Endothelial cell of umbilical vein (primary cell): ENCODE results near the gene IRF2. TPM values are rescaled to one million over a fixed set of nuclear protein-coding genes. Genes with fewer than 3 reads are reported as not detected.
"Not testable (repeated sequence)": the region's sequence is repeated elsewhere in the genome, so short reads cannot be mapped to it uniquely, and the experiment has no call there.

Experiments
- BruUV-seq: library from RNA; stranded (reverse); fragments of 400-500 nt; replicated peaks from 2 replicates; lab custom pipeline; 2021; lab: Mats Ljungman, UMichigan
- CTCF ChIA-PET: fragments of 300-600, 350-600 bp; sonication (Branson Sonifier 250); formaldehyde crosslinking; loops from one replicate; lab custom pipeline; 2021; ENCODE audit warnings: antibody characterized with exemption, inconsistent platforms; lab: Charles Lee
- POLR2A ChIA-PET: fragments of 300-600, 350-600 bp; sonication (Branson Sonifier 250); formaldehyde crosslinking; loops from one replicate; lab custom pipeline; 2021; ENCODE audit warnings: antibody characterized with exemption, inconsistent platforms; lab: Charles Lee
- DNase-seq: peaks from one replicate; pipeline ENCODE4 v3.0.0-alpha.2; 2011; ENCODE audit warnings: low read depth, low spot score
- FAIRE-seq: peaks from 2 replicates; lab custom pipeline; 2011; peaks lifted over from hg19 to GRCh38; lab: Jason Lieb, UNC
- H2AFZ ChIP-seq: 2 replicates; pipeline ENCODE4 v1.6.0; 2012; ENCODE audit warnings: low read depth, low read length, control low read depth, inconsistent platforms
- H3K27ac ChIP-seq: 2 replicates; pipeline ENCODE4 v1.5.1; 2011; ENCODE audit warnings: low read depth, mild to moderate bottlenecking, control low read depth, low read length, moderate library complexity; ENCODE audit not compliant: insufficient read depth
- H3K27me3 ChIP-seq, 2 experiments: 2 replicates each; pipeline versions ENCODE4 v1.6.0 to v1.6.1; 2011; ENCODE audit warnings: low read length in 2 of 2, mixed read lengths in 1 of 2; ENCODE audit not compliant: control insufficient read depth in 2 of 2, insufficient read depth in 2 of 2
- H3K36me3 ChIP-seq, 2 experiments: 2 replicates in 1 of 2; 3 replicates in 1 of 2; pipeline ENCODE4 v1.5.1; 2011; ENCODE audit warnings: low read length in 2 of 2, mild to moderate bottlenecking in 1 of 2, moderate library complexity in 1 of 2; ENCODE audit not compliant: control insufficient read depth in 2 of 2, insufficient read depth in 2 of 2; ENCODE audit errors: extremely low read depth in 1 of 2
- H3K4me1 ChIP-seq: 3 replicates; pipeline ENCODE4 v1.5.1; 2011; ENCODE audit warnings: mild to moderate bottlenecking, low read length; ENCODE audit not compliant: control insufficient read depth, insufficient read depth; ENCODE audit errors: extremely low read depth
- H3K4me2 ChIP-seq: 2 replicates; pipeline ENCODE4 v1.6.1; 2011; ENCODE audit warnings: low read length, control low read depth, mixed read lengths; ENCODE audit not compliant: insufficient read depth
- H3K4me3 ChIP-seq, 3 experiments: fragments of 200-600 bp in 1 of 3; sonication (generic), shearing (Covaris generic) in 1 of 3; replicated peaks in 1 of 3; 2 replicates each; pipeline ENCODE4 v1.5.1; 2011 to 2016; ENCODE audit warnings: control low read depth in 3 of 3, low read length in 3 of 3, mild to moderate bottlenecking in 2 of 3, inconsistent platforms in 1 of 3, low read depth in 1 of 3, moderate library complexity in 1 of 3; ENCODE audit not compliant: insufficient read depth in 1 of 3
- H3K79me2 ChIP-seq: 2 replicates; pipeline ENCODE4 v1.6.0; 2012; ENCODE audit warnings: low read length, inconsistent platforms; ENCODE audit not compliant: control insufficient read depth, insufficient read depth
- H3K9ac ChIP-seq: replicated peaks from 2 replicates; pipeline ENCODE3; 2011; ENCODE audit warnings: low read length, control low read depth; ENCODE audit not compliant: insufficient read depth; ENCODE audit errors: extremely low read depth
- H3K9me1 ChIP-seq: replicated peaks from 3 replicates; pipeline ENCODE4 v1.6.0; 2011; ENCODE audit warnings: mild to moderate bottlenecking, low read length; ENCODE audit not compliant: control insufficient read depth, insufficient read depth; ENCODE audit errors: extremely low read depth
- H3K9me3 ChIP-seq: replicated peaks from 2 replicates; pipeline ENCODE4 v1.5.1; 2012; ENCODE audit warnings: low read length, inconsistent platforms; ENCODE audit not compliant: control insufficient read depth, insufficient read depth
- H4K20me1 ChIP-seq: replicated peaks from 2 replicates; pipeline ENCODE3; 2011; ENCODE audit warnings: mild to moderate bottlenecking, low read length; ENCODE audit not compliant: control insufficient read depth, insufficient read depth; ENCODE audit errors: extremely low read depth
- FOS ChIP-seq: IDR thresholded peaks from 2 replicates; pipeline ENCODE4 v1.6.1; 2011; ENCODE audit warnings: mild to moderate bottlenecking, low read length, moderate library complexity, borderline replicate concordance; ENCODE audit not compliant: insufficient read depth
- GATA2 ChIP-seq: IDR thresholded peaks from 2 replicates; pipeline ENCODE4 v1.7.0; 2011; ENCODE audit warnings: low read depth, mild to moderate bottlenecking, moderate library complexity, mixed read lengths, low read length; ENCODE audit not compliant: insufficient read length, insufficient read depth
- JUN ChIP-seq: IDR thresholded peaks from 2 replicates; pipeline ENCODE4 v1.6.1; 2011; ENCODE audit warnings: borderline replicate concordance, low read depth; ENCODE audit not compliant: insufficient read length, insufficient read depth
- MAX ChIP-seq: IDR thresholded peaks from 2 replicates; pipeline ENCODE4 v1.6.1; 2011; ENCODE audit not compliant: insufficient read depth, insufficient read length
- POLR2A ChIP-seq: IDR thresholded peaks from 2 replicates; pipeline ENCODE4 v1.6.1; 2012; ENCODE audit warnings: low read depth, mild to moderate bottlenecking, control low read depth, low read length
- POLR2AphosphoS5 ChIP-seq: IDR thresholded peaks from 2 replicates; pipeline ENCODE4 v1.6.1; 2012; ENCODE audit warnings: low read depth, mild to moderate bottlenecking, control low read depth, low read length, moderate library complexity; ENCODE audit not compliant: insufficient read depth
- dilution Hi-C: fragments of 300-500 bp; cut with MboI; formaldehyde crosslinking; loops from one replicate; pipeline ENCODE4 v1.15.0; 2019; ENCODE audit warnings: low sequenced_read_pairs; ENCODE audit not compliant: extremely low pct_ligation_motif_present
- intact Hi-C: fragments of 100-400 bp; cut with micrococcal nuclease; formaldehyde crosslinking; loops from one replicate; pipeline ENCODE4 v1.10.0; 2022
- polyA plus RNA-seq, 4 experiments: library from polyadenylated mRNA; depleted of rRNA in 3 of 4; stranded (reverse) in 3 of 4; unstranded in 1 of 4; fragments of >200 nt; gene quantifications; 2 replicates each; pipeline versions ENCODE4 v1.2.1 to v1.2.3, GENCODE V29; 2011 to 2012; ENCODE audit warnings: missing spikeins in 1 of 4
- total RNA-seq: library from RNA; stranded (reverse); gene quantifications from 2 replicates; pipeline ENCODE4 v1.2.3, GENCODE V29; 2021
- TF ChIP-seq, protein P1 (sequence below), 2 donors: IDR thresholded peaks; 1 replicate in 1 of 2; 2 replicates in 1 of 2; pipeline ENCODE4 v1.5.1; 2011; ENCODE audit warnings: low read length in 2 of 2, mild to moderate bottlenecking in 2 of 2, moderate library complexity in 2 of 2, control low read depth in 1 of 2, inconsistent platforms in 1 of 2, low read depth in 1 of 2; ENCODE audit not compliant: insufficient read depth in 1 of 2; ENCODE audit errors: extremely low read depth in 1 of 2

The IRF2 gene
- total and polyA plus RNA-seq, 2 donors (not counting 3 experiments of a cell fraction or from before 2014, with no cell fraction given) = 26.9 to 27.6 TPM

DNA sequence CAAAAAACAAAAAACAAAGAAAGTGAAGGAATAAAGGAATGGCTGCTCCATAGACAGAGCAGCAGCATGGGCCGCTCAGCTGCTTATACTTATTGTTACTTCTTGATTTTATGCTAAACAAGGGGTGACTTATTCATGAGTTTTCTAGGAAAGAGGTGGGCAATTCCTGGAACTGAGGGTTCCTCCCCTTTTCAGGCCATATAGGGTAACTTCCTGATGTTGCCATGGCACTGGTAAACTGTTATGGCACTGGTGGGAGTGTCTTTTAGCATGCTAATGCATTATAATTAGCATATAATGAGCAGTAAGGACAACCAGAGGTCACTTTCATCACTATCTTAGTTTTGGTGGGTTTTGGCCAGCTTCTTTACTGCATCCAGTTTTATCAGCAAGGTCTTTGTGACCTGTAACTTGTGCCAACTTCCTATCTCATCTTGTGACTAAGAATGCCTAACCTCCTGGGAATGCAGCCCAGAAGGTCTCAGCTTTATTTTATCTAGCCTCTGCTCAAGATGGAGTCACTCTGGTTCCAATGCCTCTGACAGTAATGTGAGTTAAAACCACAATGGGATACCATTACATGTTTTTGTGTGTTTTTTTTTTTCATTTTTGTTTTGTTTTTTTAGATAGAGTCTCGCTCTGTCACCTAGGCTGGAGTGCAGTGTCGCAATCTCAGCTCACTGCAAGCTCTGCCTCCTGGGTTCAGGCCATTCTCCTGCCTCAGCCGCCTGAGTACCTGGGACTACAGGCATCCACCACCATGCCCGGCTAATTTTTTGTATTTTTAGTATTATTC, 134.8 kb downstream of the IRF2 start:
- H3K9me3 ChIP-seq, dilution Hi-C loops, intact Hi-C loops, POLR2A ChIA-PET, H3K9me1 ChIP-seq, H3K9ac ChIP-seq, H4K20me1 ChIP-seq, H3K27ac ChIP-seq, H3K4me2 ChIP-seq, H3K36me3 ChIP-seq, H3K4me3 ChIP-seq, H3K27me3 ChIP-seq, BruUV-seq, H3K4me1 ChIP-seq, H3K79me2 ChIP-seq, H2AFZ ChIP-seq: not testable (repeated sequence)
- peak; percentile 52 for TF ChIP-seq GATA2
- CTCF ChIA-PET = interaction anchor here (1.0 to 1.6 kb wide), 2 partner anchors 75 to 135 kb away, joined by 3 read pairs; partner anchors contain the start of gene IRF2
- FAIRE-seq (peak; percentile 59), DNase-seq (peak; percentile 13)

DNA sequence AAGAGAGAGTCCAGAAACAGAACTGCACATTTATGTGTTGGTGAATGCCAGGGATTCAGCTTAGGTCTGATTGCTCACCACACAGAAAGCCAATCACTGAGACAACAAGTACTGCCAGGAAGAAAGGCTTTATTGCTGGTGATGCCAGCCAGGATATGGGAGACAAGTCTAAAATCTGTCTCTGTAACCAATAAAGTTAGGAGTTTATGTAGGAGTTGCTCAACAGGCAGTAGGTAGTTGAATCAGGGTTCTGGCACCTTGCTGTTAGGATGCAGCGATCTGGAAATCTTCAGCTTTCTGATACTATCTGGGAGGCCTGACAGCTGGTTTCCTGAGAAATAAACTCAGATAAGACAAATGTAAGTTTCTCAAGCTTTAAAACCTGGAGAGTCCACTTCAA, 136.4 kb downstream of the IRF2 start:
- ChIA-PET POLR2A (no interaction called here), CTCF (no interaction called here)
- H3K9ac ChIP-seq = no peak overlapping the region
- intact Hi-C loops = no loop called here
- BruUV-seq = no TSS peak
- no peak overlapping the region for H3K4me3 ChIP-seq
- no peaks in the 10 kb centered on the region for H3K9me3 ChIP-seq
- DNase-seq (no peak), FAIRE-seq (no peak)
- no peak overlapping the region for H3K4me2 ChIP-seq
- dilution Hi-C loops = no loop called here
- no peaks in the 10 kb centered on the region for H3K4me1 ChIP-seq
- H3K9me1 ChIP-seq = no peaks in the 10 kb centered on the region
- H3K27ac ChIP-seq = no peak overlapping the region
- no peaks in the 10 kb centered on the region for H3K79me2 ChIP-seq
- H3K27me3 ChIP-seq = no peaks in the 10 kb centered on the region
- H2AFZ ChIP-seq = no peak overlapping the region
- H3K36me3 ChIP-seq = no peaks in the 10 kb centered on the region
- no peaks in the 10 kb centered on the region for H4K20me1 ChIP-seq
- TF ChIP-seq, protein P1, sequence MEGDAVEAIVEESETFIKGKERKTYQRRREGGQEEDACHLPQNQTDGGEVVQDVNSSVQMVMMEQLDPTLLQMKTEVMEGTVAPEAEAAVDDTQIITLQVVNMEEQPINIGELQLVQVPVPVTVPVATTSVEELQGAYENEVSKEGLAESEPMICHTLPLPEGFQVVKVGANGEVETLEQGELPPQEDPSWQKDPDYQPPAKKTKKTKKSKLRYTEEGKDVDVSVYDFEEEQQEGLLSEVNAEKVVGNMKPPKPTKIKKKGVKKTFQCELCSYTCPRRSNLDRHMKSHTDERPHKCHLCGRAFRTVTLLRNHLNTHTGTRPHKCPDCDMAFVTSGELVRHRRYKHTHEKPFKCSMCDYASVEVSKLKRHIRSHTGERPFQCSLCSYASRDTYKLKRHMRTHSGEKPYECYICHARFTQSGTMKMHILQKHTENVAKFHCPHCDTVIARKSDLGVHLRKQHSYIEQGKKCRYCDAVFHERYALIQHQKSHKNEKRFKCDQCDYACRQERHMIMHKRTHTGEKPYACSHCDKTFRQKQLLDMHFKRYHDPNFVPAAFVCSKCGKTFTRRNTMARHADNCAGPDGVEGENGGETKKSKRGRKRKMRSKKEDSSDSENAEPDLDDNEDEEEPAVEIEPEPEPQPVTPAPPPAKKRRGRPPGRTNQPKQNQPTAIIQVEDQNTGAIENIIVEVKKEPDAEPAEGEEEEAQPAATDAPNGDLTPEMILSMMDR (IDR thresholded peaks at IDR 0.05; ENCODE audit: extremely low read depth in 1 of 2, insufficient read depth in 1 of 2, low read depth in 1 of 2, low read length in 2 of 2) = no peak
- TF ChIP-seq GATA2 (no peak), JUN (no peak), MAX (no peak), POLR2A (no peak), FOS (no peak), POLR2AphosphoS5 (no peak)
